Mesendoderm (in vitro differentiated cells): ENCODE results near the gene NGFR.

ENCODE experiments used
- DNase-seq: peaks from one replicate; pipeline ENCODE4 v3.0.0; 2013
- H2AK5ac ChIP-seq: 2 replicates; pipeline ENCODE4 v1.6.1; 2013; ENCODE audit warnings: low read length, inconsistent platforms
- H2BK120ac ChIP-seq: 2 replicates; pipeline ENCODE4 v1.6.1; 2013; ENCODE audit warnings: low read depth, mild to moderate bottlenecking, low read length, moderate library complexity, mixed read lengths
- H2BK15ac ChIP-seq: replicated peaks from 2 replicates; pipeline ENCODE4 v1.6.1; 2013; ENCODE audit warnings: low read depth, mild to moderate bottlenecking, moderate library complexity
- H2BK5ac ChIP-seq: 2 replicates; pipeline ENCODE4 v1.6.1; 2013; ENCODE audit warnings: low read length, inconsistent platforms
- H3K18ac ChIP-seq: 2 replicates; pipeline ENCODE4 v1.6.1; 2013; ENCODE audit warnings: mild to moderate bottlenecking, low read length, mixed read lengths
- H3K23ac ChIP-seq: one replicate; pipeline ENCODE4 v1.6.1; 2013; ENCODE audit warnings: low read length
- H3K27ac ChIP-seq: 2 replicates; pipeline ENCODE4 v1.5.1; 2013; ENCODE audit warnings: low read depth, mild to moderate bottlenecking, inconsistent platforms, low read length, moderate library complexity
- H3K27me3 ChIP-seq: 2 replicates; pipeline ENCODE4 v1.6.1; 2013; ENCODE audit warnings: low read length, control low read depth, mild to moderate bottlenecking, inconsistent platforms; ENCODE audit not compliant: insufficient read depth, poor library complexity
- H3K36me3 ChIP-seq: 2 replicates; pipeline ENCODE4 v1.6.1; 2013; ENCODE audit warnings: low read length, inconsistent platforms; ENCODE audit not compliant: control insufficient read depth, insufficient read depth
- H3K4ac ChIP-seq: one replicate; pipeline ENCODE4 v1.6.1; 2013; ENCODE audit warnings: low read depth, mild to moderate bottlenecking, low read length, moderate library complexity
- H3K4me1 ChIP-seq: 2 replicates; pipeline ENCODE4 v1.6.1; 2013; ENCODE audit warnings: low read depth, low read length, inconsistent platforms; ENCODE audit not compliant: control insufficient read depth
- H3K4me2 ChIP-seq: 2 replicates; pipeline ENCODE4 v1.6.1; 2013; ENCODE audit warnings: low read length
- H3K4me3 ChIP-seq: 2 replicates; pipeline ENCODE4 v1.5.1; 2013; ENCODE audit warnings: mild to moderate bottlenecking, low read length
- H3K56ac ChIP-seq: one replicate; pipeline ENCODE4 v1.6.1; 2013; ENCODE audit warnings: low read length
- H3K79me1 ChIP-seq: 2 replicates; pipeline ENCODE4 v1.6.1; 2013; ENCODE audit warnings: low read length, inconsistent platforms
- H3K79me2 ChIP-seq: 2 replicates; pipeline ENCODE4 v1.6.1; 2013; ENCODE audit warnings: mild to moderate bottlenecking, low read length; ENCODE audit not compliant: control insufficient read depth, insufficient read depth
- H3K9ac ChIP-seq: 2 replicates; pipeline ENCODE4 v1.6.1; 2013; ENCODE audit warnings: low read length, inconsistent platforms
- H4K5ac ChIP-seq: one replicate; pipeline ENCODE4 v1.6.1; 2013; ENCODE audit warnings: low read length
- H4K8ac ChIP-seq: one replicate; pipeline ENCODE4 v1.6.1; 2013; ENCODE audit warnings: low read depth, mild to moderate bottlenecking, control low read depth, low read length, moderate library complexity
- WGBS: extraction: QIAGEN DNeasy Blood & Tissue Kit; methylation state at CpG from one replicate; pipeline ENCODE4 v1.1.7; 2013; ENCODE audit warnings: low lambda C conversion rate, missing lambda C conversion rate; ENCODE audit not compliant: insufficient coverage; ENCODE audit errors: extremely low coverage; 5-methylcytosine and 5-hydroxymethylcytosine counted together

Gene NGFR

DNA sequence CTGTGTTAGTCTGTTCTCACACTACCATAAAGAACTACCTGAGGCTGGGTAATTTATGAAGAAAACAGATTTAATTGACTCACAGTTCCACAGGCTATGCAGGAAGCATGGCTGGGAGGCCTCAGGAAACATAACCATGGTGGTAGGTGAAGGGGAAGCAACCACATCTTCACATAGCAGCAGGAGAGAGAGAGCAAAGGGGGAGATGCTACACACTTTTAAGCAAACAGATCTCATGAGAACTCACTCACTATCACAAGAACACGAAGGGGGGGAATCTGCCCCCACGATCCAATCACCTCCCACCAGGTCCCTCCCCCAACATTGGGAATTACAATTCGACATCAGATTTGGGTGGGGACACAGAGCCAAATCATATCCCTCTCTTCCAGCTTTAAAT, 48.8 kb downstream of the NGFR start:
- Histone ChIP-seq H3K27me3 (no peaks in the 10 kb centered on the region), H3K27ac (no peak overlapping the region), H3K23ac (no peak overlapping the region), H3K36me3 (no peaks in the 10 kb centered on the region), H3K4ac (no peak overlapping the region), H2BK15ac (no peak overlapping the region), H3K4me1 (no peaks in the 10 kb centered on the region), H3K56ac (no peak overlapping the region), H3K9ac (no peak overlapping the region), H3K4me3 (no peak overlapping the region), H2AK5ac (no peak overlapping the region), H2BK120ac (no peak overlapping the region), H3K79me2 (no peaks in the 10 kb centered on the region), H4K8ac (no peak overlapping the region), H3K4me2 (no peak overlapping the region), H3K79me1 (no peaks in the 10 kb centered on the region), H3K18ac (no peak overlapping the region), H4K5ac (no peak overlapping the region), H2BK5ac (no peak overlapping the region)
- no CpG with 5 or more reads among the region's 3 CpGs for whole genome bisulfite sequencing
- DNase-seq = no peak

DNA sequence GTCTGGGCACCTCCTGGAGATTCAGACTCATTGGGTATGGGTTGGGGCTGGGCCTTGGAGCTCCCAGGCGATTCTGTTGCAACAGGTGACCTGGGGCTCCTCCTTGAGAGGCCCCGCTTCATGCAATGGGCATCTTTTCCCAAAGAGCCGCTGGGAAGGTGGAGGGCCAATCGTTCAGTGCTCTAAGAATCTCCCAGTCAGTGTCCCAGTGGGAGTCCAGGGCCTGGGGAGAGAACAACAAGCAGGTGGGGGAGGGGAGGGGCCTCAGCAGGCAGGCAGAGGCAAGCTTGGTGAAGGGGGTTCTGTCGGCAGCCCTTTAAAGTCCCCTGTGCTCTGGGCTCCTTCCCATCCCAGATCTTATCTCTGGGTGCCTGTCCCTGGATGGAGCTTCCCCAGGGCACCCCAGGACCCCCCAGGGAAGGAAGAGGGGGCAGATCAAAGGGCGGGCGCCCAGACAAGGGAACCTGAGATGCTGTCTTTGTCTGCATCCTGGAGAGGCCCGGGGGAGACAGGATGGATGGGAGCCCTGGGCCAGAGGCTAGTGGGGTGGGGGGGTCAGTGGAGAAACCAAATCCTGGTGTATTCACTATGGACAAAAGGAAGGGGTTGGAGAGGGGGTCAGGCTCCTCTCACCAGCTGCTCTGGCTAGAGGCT, 50.0 kb downstream of the NGFR start:
- WGBS = no CpG with 5 or more reads among the region's 8 CpGs
- no peak overlapping the region for H3K23ac ChIP-seq
- no peak overlapping the region for H2BK5ac ChIP-seq
- no peaks in the 10 kb centered on the region for H3K79me1 ChIP-seq
- no peak for DNase-seq
- H3K4ac ChIP-seq = no peak overlapping the region
- H4K5ac ChIP-seq = no peak overlapping the region
- H3K79me2 ChIP-seq = no peaks in the 10 kb centered on the region
- no peaks in the 10 kb centered on the region for H3K36me3 ChIP-seq
- H3K27me3 ChIP-seq = no peaks in the 10 kb centered on the region
- H2BK15ac ChIP-seq = no peak overlapping the region
- H3K18ac ChIP-seq = no peak overlapping the region
- H2BK120ac ChIP-seq = no peak overlapping the region
- H3K4me3 ChIP-seq = no peak overlapping the region
- no peak overlapping the region for H3K27ac ChIP-seq
- no peak overlapping the region for H3K56ac ChIP-seq
- no peak overlapping the region for H3K4me2 ChIP-seq
- no peaks in the 10 kb centered on the region for H3K4me1 ChIP-seq
- H3K9ac ChIP-seq = no peak overlapping the region
- H2AK5ac ChIP-seq = no peak overlapping the region
- H4K8ac ChIP-seq = no peak overlapping the region

DNA sequence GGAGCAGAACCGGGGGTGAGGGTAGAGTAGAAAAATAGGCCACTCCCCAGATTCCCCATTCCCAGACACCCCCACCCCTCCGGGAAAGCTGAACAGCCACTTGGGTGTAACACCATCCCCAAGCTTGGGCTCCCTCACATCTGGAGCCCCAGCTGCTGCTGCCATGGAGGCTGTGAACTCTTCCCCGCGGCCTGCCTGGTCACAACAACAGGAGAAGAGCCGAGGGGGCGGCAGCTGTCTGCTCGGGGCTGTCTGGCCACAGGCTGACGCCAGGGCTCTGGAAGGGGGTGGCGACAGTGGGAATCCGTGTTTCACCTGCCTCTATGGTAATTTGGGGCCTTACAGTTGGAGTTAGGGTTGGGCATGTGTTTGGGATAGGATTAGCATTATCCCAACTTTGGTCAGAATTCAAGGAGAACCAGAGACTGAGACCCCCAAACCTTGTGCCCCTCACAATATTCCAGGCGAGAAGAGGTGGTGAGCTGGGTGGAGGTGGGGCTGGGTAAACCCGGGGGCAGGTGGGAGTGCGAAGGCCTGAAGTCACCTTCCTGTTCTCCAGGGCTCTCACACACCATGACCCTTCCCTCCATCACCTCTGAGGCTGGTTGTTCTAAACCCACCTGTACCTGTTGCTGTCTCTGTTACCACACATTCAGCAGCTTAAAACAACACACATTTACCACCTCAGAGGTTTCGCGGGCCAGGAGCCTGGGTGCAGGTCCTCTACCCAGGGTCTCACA, 50.9 kb downstream of the NGFR start:
- H2AK5ac ChIP-seq = no peak overlapping the region
- no peaks in the 10 kb centered on the region for H3K36me3 ChIP-seq
- no peak overlapping the region for H3K27ac ChIP-seq
- H3K4me1 ChIP-seq = no peaks in the 10 kb centered on the region
- H3K56ac ChIP-seq = no peak overlapping the region
- H3K9ac ChIP-seq = no peak overlapping the region
- DNase-seq = no peak
- H2BK15ac ChIP-seq = no peak overlapping the region
- no peaks in the 10 kb centered on the region for H3K27me3 ChIP-seq
- H2BK5ac ChIP-seq = no peak overlapping the region
- H2BK120ac ChIP-seq = no peak overlapping the region
- no CpG with 5 or more reads among the region's 15 CpGs for WGBS
- H3K4me3 ChIP-seq = no peak overlapping the region
- H4K5ac ChIP-seq = no peak overlapping the region
- no peak overlapping the region for H3K4me2 ChIP-seq
- no peak overlapping the region for H3K23ac ChIP-seq
- no peaks in the 10 kb centered on the region for H3K79me2 ChIP-seq
- H4K8ac ChIP-seq = no peak overlapping the region
- no peak overlapping the region for H3K4ac ChIP-seq
- H3K18ac ChIP-seq = no peak overlapping the region
- H3K79me1 ChIP-seq = no peaks in the 10 kb centered on the region

DNA sequence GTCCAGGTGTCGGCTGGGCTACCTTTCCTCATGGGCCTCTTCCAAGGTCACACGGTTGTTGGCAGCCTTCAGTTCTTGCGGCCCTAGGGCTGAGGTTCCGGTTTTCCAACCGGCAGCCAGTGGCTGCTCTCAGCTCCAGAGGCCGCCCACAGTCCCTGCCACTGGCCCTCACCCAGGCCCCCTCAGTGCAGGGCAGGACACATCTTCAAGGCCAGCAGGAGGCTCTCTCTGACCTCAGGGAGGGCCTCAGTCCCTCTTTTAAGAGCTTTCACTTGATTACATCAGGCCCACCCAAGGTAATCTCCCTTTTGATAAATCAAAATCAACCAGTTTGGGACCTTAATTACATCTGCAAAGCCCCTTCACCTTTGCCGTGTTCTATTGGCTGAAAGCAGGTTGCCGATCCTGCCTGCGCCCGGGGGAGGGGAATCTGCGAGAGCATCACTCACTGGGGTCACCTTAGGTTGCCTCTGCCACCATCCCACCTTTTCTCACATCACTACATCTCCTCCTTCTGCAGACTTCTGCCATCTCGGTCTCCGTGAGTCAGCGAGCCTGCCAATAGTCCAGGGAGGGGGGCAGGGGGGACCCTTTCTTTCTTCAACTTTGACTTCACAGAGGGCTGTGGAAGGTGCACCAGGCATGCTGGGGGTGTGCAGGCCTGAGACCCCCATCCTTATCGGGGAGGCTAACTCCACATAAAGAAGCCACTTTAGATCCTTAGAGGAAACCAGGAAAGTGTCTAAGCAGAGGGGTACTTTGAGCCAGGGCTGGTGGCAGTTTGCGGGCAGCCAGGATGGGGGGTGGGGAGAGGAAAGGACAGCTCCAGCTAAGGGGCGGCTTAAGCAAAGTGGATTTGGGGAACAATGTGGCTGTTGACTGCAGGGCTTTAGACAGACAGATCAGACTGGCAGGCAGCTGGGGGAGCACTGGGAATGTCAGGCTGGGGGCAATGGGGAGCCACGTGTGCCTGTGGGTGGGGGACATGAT, 51.7 kb downstream of the NGFR start:
- no peak overlapping the region for H2AK5ac ChIP-seq
- H3K36me3 ChIP-seq = no peaks in the 10 kb centered on the region
- no peak overlapping the region for H3K27ac ChIP-seq
- no peak overlapping the region for H2BK120ac ChIP-seq
- H3K4me1 ChIP-seq = no peaks in the 10 kb centered on the region
- H3K4me3 ChIP-seq = no peak overlapping the region
- DNase-seq = no peak
- no peak overlapping the region for H4K8ac ChIP-seq
- no peaks in the 10 kb centered on the region for H3K79me1 ChIP-seq
- no peak overlapping the region for H2BK15ac ChIP-seq
- H3K27me3 ChIP-seq = no peaks in the 10 kb centered on the region
- no CpG with 5 or more reads among the region's 18 CpGs for WGBS
- H3K9ac ChIP-seq = no peak overlapping the region
- no peak overlapping the region for H4K5ac ChIP-seq
- H3K4me2 ChIP-seq = no peak overlapping the region
- H2BK5ac ChIP-seq = no peak overlapping the region
- no peaks in the 10 kb centered on the region for H3K79me2 ChIP-seq
- no peak overlapping the region for H3K18ac ChIP-seq
- no peak overlapping the region for H3K23ac ChIP-seq
- no peak overlapping the region for H3K56ac ChIP-seq
- no peak overlapping the region for H3K4ac ChIP-seq

GRCh38 chr17:49547566-49547965, 52.5 kb downstream of the NGFR start:
- Histone ChIP-seq H3K36me3 (no peaks in the 10 kb centered on the region), H3K27me3 (no peaks in the 10 kb centered on the region), H3K4me3 (no peak overlapping the region), H2BK15ac (no peak overlapping the region), H3K79me2 (no peaks in the 10 kb centered on the region), H3K9ac (no peak overlapping the region), H3K56ac (no peak overlapping the region), H4K5ac (no peak overlapping the region), H3K4me2 (no peak overlapping the region), H2BK120ac (no peak overlapping the region), H2BK5ac (no peak overlapping the region), H3K79me1 (no peaks in the 10 kb centered on the region), H4K8ac (no peak overlapping the region), H2AK5ac (no peak overlapping the region), H3K18ac (no peak overlapping the region), H3K4ac (no peak overlapping the region), H3K23ac (no peak overlapping the region), H3K27ac (no peak overlapping the region), H3K4me1 (no peaks in the 10 kb centered on the region)
- WGBS = no CpG with 5 or more reads among the region's 9 CpGs
- DNase-seq = no peak
